Measurements from ENCODE around the gene LENG1. TPM values are rescaled to one million over a fixed set of nuclear protein-coding genes. Genes with fewer than 3 reads are reported as not detected.
"Not testable (repeated sequence)": the region's sequence is repeated elsewhere in the genome, so short reads cannot be mapped to it uniquely, and the experiment has no call there.

The LENG1 gene
- total and polyA plus RNA-seq, 9 of the 15 experiments (the other 6 are each of a cell fraction or from before 2014, with no cell fraction given) = 0.30 to 10.5 (median 4.7) TPM

- peaks cover 27% of the 10 kb centered on the region for H3K79me2 ChIP-seq (ENCODE audit: control insufficient read depth, insufficient read depth, low read length)
- H3K9ac ChIP-seq (ENCODE audit: insufficient read depth in 1 of 2, low read depth in 2 of 2, low read length in 2 of 2) = peak overlapping the region in 1 of 2 experiments; percentile 70; a peak in 1 of 4 replicates
- FAIRE-seq = no peak
- 100% methylated on average over 4 of the region's 11 CpGs for WGBS (ENCODE audit: insufficient coverage, low coverage, missing lambda C conversion rate)
- in situ Hi-C loops (cut with MboI) (no loop called here), intact Hi-C loops (cut with micrococcal nuclease) (no loop called here)
- peaks cover 19 to 29% of the 10 kb centered on the region in 2 experiments for H3K4me1 ChIP-seq (replicated peaks in 1 of 2; ENCODE audit: control insufficient read depth in 2 of 2, insufficient read depth in 2 of 2, low read length in 2 of 2)
- no peak overlapping the region for H3K27ac ChIP-seq (ENCODE audit: extremely low read depth, low read depth, low read length)
- H3K9me1 ChIP-seq (ENCODE audit: control insufficient read depth, insufficient read depth, low read length) = peaks cover 9% of the 10 kb centered on the region
- ATAC-seq = no peak
- no peak for DNase-seq (ENCODE audit: extremely low read depth in 1 of 4, low spot score in 3 of 4)
- CTCF ChIA-PET (ENCODE audit: low intra/inter-chr PET ratio) = no interaction called here
- no peak overlapping the region for H3K4me2 ChIP-seq (ENCODE audit: insufficient read depth, low read length)
- TF ChIP-seq ZBTB9 (CRISPR knock-in tag; IDR thresholded peaks at IDR 0.05) (no peak), JUNB (CRISPR knock-in tag; conservative IDR thresholded peaks at IDR 0.05) (no peak), POLR2A (conservative IDR thresholded peaks at IDR 0.05) (0 out of 2 replicates have a peak, but pooled peaks have one; percentile 15), RBM15 (IDR thresholded peaks at IDR 0.05; ENCODE audit: insufficient read depth, low read length) (no peak), POLR2G (IDR thresholded peaks at IDR 0.05; ENCODE audit: low read depth, low read length) (peak; percentile 62), RBFOX2 (IDR thresholded peaks at IDR 0.05; ENCODE audit: low read depth, low read length) (peak; percentile 45), HDAC3 (IDR thresholded peaks at IDR 0.05; ENCODE audit: borderline replicate concordance, partially characterized antibody) (no peak)
- H3K9me3 ChIP-seq (replicated peaks; ENCODE audit: control insufficient read depth, insufficient read depth, low read depth, low read length) = no peaks in the 10 kb centered on the region
- H3K27me3 ChIP-seq (ENCODE audit: control insufficient read depth in 2 of 2, insufficient read depth in 2 of 2, low read length in 2 of 2) = no peaks in the 10 kb centered on the region
- peaks cover 73% of the 10 kb centered on the region for H3K36me3 ChIP-seq (ENCODE audit: control insufficient read depth, insufficient read depth, low read length)
- H2AFZ ChIP-seq (ENCODE audit: low read depth, low read length) = no peak overlapping the region
- POLR2A ChIA-PET = interaction anchor here (0.6 to 1.7 kb wide), 5 partner anchors 9 to 26 kb away, joined by 3 to 13 read pairs (median 4); partner anchors contain the start of genes RPS9 and TMC4
- no peaks in the 10 kb centered on the region; the same call in 1 of the 2 replicates for H4K20me1 ChIP-seq (replicated peaks; ENCODE audit: control insufficient read depth, insufficient read depth, low read length)
- H3K4me3 ChIP-seq = no peak overlapping the region
- no TSS peak for BruUV-seq (replicated peaks)
Observed at GRCh38 chr19:54183431-54183830, 23.9 kb upstream of the LENG1 start.

- H4K20me1 ChIP-seq (replicated peaks; ENCODE audit: control insufficient read depth, insufficient read depth, low read length); H3K9me3 ChIP-seq (replicated peaks; ENCODE audit: control insufficient read depth, insufficient read depth, low read depth, low read length); H3K4me2 ChIP-seq (ENCODE audit: insufficient read depth, low read length); POLR2A ChIA-PET; intact Hi-C loops (cut with micrococcal nuclease); H2AFZ ChIP-seq (ENCODE audit: low read depth, low read length); CTCF ChIA-PET (ENCODE audit: low intra/inter-chr PET ratio); FAIRE-seq; H3K9ac ChIP-seq (ENCODE audit: insufficient read depth in 1 of 2, low read depth in 2 of 2, low read length in 2 of 2); BruUV-seq (replicated peaks); H3K27ac ChIP-seq (ENCODE audit: extremely low read depth, low read depth, low read length); ATAC-seq; H3K27me3 ChIP-seq (ENCODE audit: control insufficient read depth in 2 of 2, insufficient read depth in 2 of 2, low read length in 2 of 2); in situ Hi-C loops (cut with MboI); H3K4me3 ChIP-seq; H3K9me1 ChIP-seq (ENCODE audit: control insufficient read depth, insufficient read depth, low read length): not testable (repeated sequence)
- 80% methylated on average over 2 of the region's 3 CpGs for WGBS (ENCODE audit: insufficient coverage, low coverage, missing lambda C conversion rate)
- H3K79me2 ChIP-seq (ENCODE audit: control insufficient read depth, insufficient read depth, low read length) = peaks cover 12% of the 10 kb centered on the region
- peaks cover 6 to 19% of the 10 kb centered on the region in 2 experiments for H3K4me1 ChIP-seq (replicated peaks in 1 of 2; ENCODE audit: control insufficient read depth in 2 of 2, insufficient read depth in 2 of 2, low read length in 2 of 2)
- DNase-seq (ENCODE audit: extremely low read depth in 1 of 4, low spot score in 3 of 4) = peak in 1 of 4 experiments; percentile 5
- H3K36me3 ChIP-seq (ENCODE audit: control insufficient read depth, insufficient read depth, low read length) = peaks cover 67% of the 10 kb centered on the region
Observed at GRCh38 chr19:54181894-54182293, 22.4 kb upstream of the LENG1 start.

Data from K562 (cell line).